Endodermal cell (in vitro differentiated cells): ENCODE results near the gene MCAM. TPM values are rescaled to one million over a fixed set of nuclear protein-coding genes. Genes with fewer than 3 reads are reported as not detected.

Source experiments
- DNase-seq: peaks from one replicate; pipeline ENCODE4 v3.0.0-alpha.2; 2017
- H3K27ac ChIP-seq: 2 replicates; pipeline ENCODE4 v1.5.1; 2013; ENCODE audit warnings: mild to moderate bottlenecking, low read depth, low read length, moderate library complexity
- H3K27me3 ChIP-seq: 2 replicates; pipeline ENCODE4 v1.6.1; 2013; ENCODE audit warnings: mild to moderate bottlenecking, low read length, moderate library complexity; ENCODE audit not compliant: insufficient read depth, control insufficient read depth, poor library complexity, severe bottlenecking
- H3K36me3 ChIP-seq: 2 replicates; pipeline ENCODE4 v1.7.0; 2013; ENCODE audit warnings: mild to moderate bottlenecking, low read length, moderate library complexity; ENCODE audit not compliant: control insufficient read depth, insufficient read depth
- H3K4me1 ChIP-seq: one replicate; pipeline ENCODE4 v1.7.0; 2013; ENCODE audit warnings: low read length; ENCODE audit not compliant: control insufficient read depth, insufficient read depth
- H3K4me3 ChIP-seq: 2 replicates; pipeline ENCODE4 v1.5.1; 2013; ENCODE audit warnings: mild to moderate bottlenecking, low read length, moderate library complexity
- H3K9ac ChIP-seq: 2 replicates; pipeline ENCODE4 v1.6.1; 2013; ENCODE audit warnings: mild to moderate bottlenecking, low read length, moderate library complexity; ENCODE audit not compliant: poor library complexity, severe bottlenecking; ENCODE audit errors: extremely low read depth
- H3K9me3 ChIP-seq: 2 replicates; pipeline ENCODE4 v1.6.1; 2013; ENCODE audit warnings: mild to moderate bottlenecking, low read length, moderate library complexity; ENCODE audit not compliant: control insufficient read depth
- H3K27ac Mint-ChIP-seq: 2 replicates; pipeline ENCODE4 v1.8.0; 2020; ENCODE audit warnings: mixed read lengths
- H3K27me3 Mint-ChIP-seq: 2 replicates; pipeline ENCODE4 v1.8.0; 2021; ENCODE audit warnings: mild to moderate bottlenecking, mixed read lengths; ENCODE audit not compliant: insufficient read depth
- H3K36me3 Mint-ChIP-seq: 2 replicates; pipeline ENCODE4 v1.8.0; 2020; ENCODE audit warnings: low read depth, mixed read lengths
- H3K4me1 Mint-ChIP-seq: 2 replicates; pipeline ENCODE4 v1.8.0; 2020; ENCODE audit warnings: mixed read lengths
- H3K4me3 Mint-ChIP-seq: 2 replicates; pipeline ENCODE4 v1.8.0; 2020; ENCODE audit warnings: mild to moderate bottlenecking, moderate library complexity, mixed read lengths
- H3K9me3 Mint-ChIP-seq: 2 replicates; pipeline ENCODE4 v1.8.0; 2020; ENCODE audit warnings: mild to moderate bottlenecking, mixed read lengths
- CTCF ChIP-seq: fragments of 200-600 bp; sonication (generic); conservative IDR thresholded peaks from 2 replicates; pipeline ENCODE4 v1.5.0; 2021; ENCODE audit warnings: antibody characterized with exemption, mild to moderate bottlenecking
- WGBS, 2 experiments: methylation state at CpG; one replicate each; pipeline versions ENCODE4 v1.1.5 to v1.1.7; 2013; ENCODE audit warnings: missing lambda C conversion rate in 2 of 2, mixed read lengths in 1 of 2; ENCODE audit not compliant: insufficient coverage in 1 of 2, insufficient read length in 1 of 2; 5-methylcytosine and 5-hydroxymethylcytosine counted together
- total RNA-seq, 2 donors: library from RNA; stranded (reverse); fragmentation: NEBNext Ultra II Directional in 1 of 2; extraction: Animal tissue kit (Norgen Biotek cat#: 25700) in 1 of 2; gene quantifications; 2 replicates in 1 of 2; 3 replicates in 1 of 2; pipeline ENCODE4 v1.2.1, GENCODE V29; 2021

Gene MCAM
- total RNA-seq, 2 donors from 2014 or later: 21.9 to 28.3 TPM

- no CpG with 5 or more reads among the region's 1 CpG for WGBS, 2 experiments
- H3K9me3 Mint-ChIP-seq: no peaks in the 10 kb centered on the region
These were observed 9.7 kb downstream of the MCAM start for GRCh38 chr11:119307219-119307618.

GRCh38 chr11:119306373-119306890 is 10.5 kb downstream of the MCAM start:
- H3K4me3 Mint-ChIP-seq: no peak overlapping the region
- DNase-seq: no peak
- Histone ChIP-seq H3K9ac (peak overlapping the region; percentile 3), H3K9me3 (no peaks in the 10 kb centered on the region), H3K36me3 (peaks cover 43% of the 10 kb centered on the region), H3K27ac (peak overlapping the region; percentile 64), H3K4me1 (no peaks in the 10 kb centered on the region), H3K27me3 (no peaks in the 10 kb centered on the region), H3K4me3 (no peak overlapping the region)
- no peaks in the 10 kb centered on the region for H3K9me3 Mint-ChIP-seq
- 88% methylated on average over 4 to 5 of the region's 5 CpGs for WGBS, 2 experiments
- peaks cover 47% of the 10 kb centered on the region for H3K36me3 Mint-ChIP-seq
- no peak for TF ChIP-seq CTCF
- H3K4me1 Mint-ChIP-seq: peaks cover 9% of the 10 kb centered on the region
- H3K27me3 Mint-ChIP-seq: no peaks in the 10 kb centered on the region
- H3K27ac Mint-ChIP-seq: peak overlapping the region; percentile 75

More at GRCh38 chr11:119307219-119307618, 9.7 kb downstream of the MCAM start:
- Mint-ChIP-seq H3K27ac (no peak overlapping the region), H3K4me3 (no peak overlapping the region), H3K4me1 (peaks cover 9% of the 10 kb centered on the region), H3K36me3 (peaks cover 41% of the 10 kb centered on the region), H3K27me3 (no peaks in the 10 kb centered on the region)
- DNase-seq: peak; percentile 71
- peak overlapping the region; percentile 48 for H3K27ac ChIP-seq
- H3K36me3 ChIP-seq: peaks cover 35% of the 10 kb centered on the region
- TF ChIP-seq CTCF: peak; percentile 55
- H3K9ac ChIP-seq: no peak overlapping the region
- no peaks in the 10 kb centered on the region for H3K9me3 ChIP-seq
- H3K4me3 ChIP-seq: no peak overlapping the region
- H3K27me3 ChIP-seq: no peaks in the 10 kb centered on the region
- no peaks in the 10 kb centered on the region for H3K4me1 ChIP-seq

GRCh38 chr11:119305556-119306372 is 11.2 kb downstream of the MCAM start:
- peaks cover 9% of the 10 kb centered on the region for H3K4me1 Mint-ChIP-seq
- Histone ChIP-seq H3K36me3 (peaks cover 49% of the 10 kb centered on the region), H3K27ac (peak overlapping the region; percentile 64), H3K4me3 (no peak overlapping the region), H3K9me3 (no peaks in the 10 kb centered on the region), H3K27me3 (no peaks in the 10 kb centered on the region), H3K9ac (no peak overlapping the region), H3K4me1 (no peaks in the 10 kb centered on the region)
- WGBS, 2 experiments: 88 to 95% methylated on average over 7 of the region's 7 CpGs
- no peaks in the 10 kb centered on the region for H3K27me3 Mint-ChIP-seq
- H3K4me3 Mint-ChIP-seq: no peak overlapping the region
- no peak overlapping the region for H3K27ac Mint-ChIP-seq
- DNase-seq: no peak
- peaks cover 47% of the 10 kb centered on the region for H3K36me3 Mint-ChIP-seq
- no peak for TF ChIP-seq CTCF
- no peaks in the 10 kb centered on the region for H3K9me3 Mint-ChIP-seq
